T-cell (primary cell): ENCODE results near the gene RPL35. TPM values are rescaled to one million over a fixed set of nuclear protein-coding genes. Genes with fewer than 3 reads are reported as not detected.
"Not testable (repeated sequence)": the region's sequence is repeated elsewhere in the genome, so short reads cannot be mapped to it uniquely, and the experiment has no call there.

Source experiments
- ATAC-seq, 4 experiments: fragments of 200-7000 bp in 3 of 4; fragments of 150-1000 bp in 1 of 4; cut with Tn5 transposase; replicated peaks in 1 of 4; 1 replicate in 3 of 4; 2 replicates in 1 of 4; pipeline ENCODE4 v1.10.0; 2021; ENCODE audit warnings: moderate library complexity in 3 of 4, mild to moderate bottlenecking in 2 of 4, moderate number of reproducible peaks in 1 of 4
- CTCF ChIA-PET, 2 donors: fragments of 300-600 bp; sonication (Branson Sonifier 250); formaldehyde crosslinking; loops; one replicate each; lab custom pipeline; 2022; ENCODE audit warnings: antibody characterized with exemption in 2 of 2; lab: Charles Lee
- POLR2A ChIA-PET, 2 donors: fragments of 300-600 bp; sonication (Branson Sonifier 250); formaldehyde crosslinking; loops; one replicate each; lab custom pipeline; 2022; ENCODE audit warnings: antibody characterized with exemption in 2 of 2; lab: Charles Lee
- DNase-seq, 35 experiments: peaks; one replicate each; pipeline versions ENCODE4 v3.0.0 to v3.0.0-alpha.2; 2013 to 2023
- H3K27ac ChIP-seq: one replicate; pipeline ENCODE4 v1.5.1; 2013; ENCODE audit warnings: low read length
- H3K27me3 ChIP-seq, 2 experiments: replicated peaks in 1 of 2; 1 replicate in 1 of 2; 2 replicates in 1 of 2; pipeline versions ENCODE4 v1.6.1 to v1.7.0; 2013; ENCODE audit warnings: low read length in 1 of 2, mixed read lengths in 1 of 2; ENCODE audit not compliant: control insufficient read depth in 2 of 2, insufficient read depth in 2 of 2; ENCODE audit errors: extremely low read depth in 1 of 2
- H3K36me3 ChIP-seq, 2 donors: 1 replicate in 1 of 2; 2 replicates in 1 of 2; pipeline versions ENCODE4 v1.6.1 to v1.7.0; 2013; ENCODE audit warnings: low read length in 1 of 2; ENCODE audit not compliant: control insufficient read depth in 2 of 2, insufficient read depth in 1 of 2; ENCODE audit errors: extremely low read depth in 1 of 2
- H3K4me1 ChIP-seq, 2 experiments: 1 replicate in 1 of 2; 2 replicates in 1 of 2; pipeline versions ENCODE4 v1.6.1 to v1.7.0; 2013; ENCODE audit warnings: low read length in 2 of 2, mixed read lengths in 1 of 2; ENCODE audit not compliant: insufficient read depth in 2 of 2, control insufficient read depth in 1 of 2; ENCODE audit errors: extremely low read depth in 1 of 2
- H3K4me3 ChIP-seq, 2 donors: 1 replicate in 1 of 2; 2 replicates in 1 of 2; pipeline versions ENCODE4 v1.5.1 to v1.7.0; 2013; ENCODE audit warnings: mild to moderate bottlenecking in 2 of 2, low read length in 1 of 2, moderate library complexity in 1 of 2; ENCODE audit not compliant: control insufficient read depth in 1 of 2; ENCODE audit errors: extremely low read depth in 1 of 2
- H3K9me3 ChIP-seq: 2 replicates; pipeline ENCODE4 v1.7.0; 2013
- H3K27ac Mint-ChIP-seq, 2 donors: one replicate each; pipeline ENCODE4 v1.8.0; 2020 to 2021; ENCODE audit warnings: mild to moderate bottlenecking in 2 of 2, mixed read lengths in 2 of 2
- H3K27me3 Mint-ChIP-seq, 2 donors: one replicate each; pipeline ENCODE4 v1.8.0; 2021 to 2022; ENCODE audit warnings: mixed read lengths in 2 of 2
- H3K36me3 Mint-ChIP-seq: one replicate; pipeline ENCODE4 v1.8.0; 2021; ENCODE audit warnings: mixed read lengths
- H3K4me1 Mint-ChIP-seq, 3 donors: one replicate each; pipeline ENCODE4 v1.8.0; 2020 to 2022; ENCODE audit warnings: mixed read lengths in 3 of 3, mild to moderate bottlenecking in 1 of 3
- H3K4me3 Mint-ChIP-seq, 3 donors: one replicate each; pipeline ENCODE4 v1.8.0; 2020 to 2022; ENCODE audit warnings: mild to moderate bottlenecking in 3 of 3, mixed read lengths in 3 of 3, moderate library complexity in 3 of 3
- H3K9me3 Mint-ChIP-seq, 3 donors: one replicate each; pipeline ENCODE4 v1.8.0; 2020 to 2022; ENCODE audit warnings: mixed read lengths in 3 of 3
- WGBS: methylation state at CpG from one replicate; pipeline ENCODE4 v1.1.5; 2013; ENCODE audit warnings: missing lambda C conversion rate; ENCODE audit not compliant: insufficient coverage; 5-methylcytosine and 5-hydroxymethylcytosine counted together
- total RNA-seq, 35 experiments: library from RNA in 6 of 35; stranded (reverse) in 6 of 35; fragments of 120-200 nt in 1 of 35; gene quantifications; one replicate each; pipeline versions ENCODE4 v1.2.1 to v1.2.4 and lab custom pipeline; 2013 to 2026

Gene RPL35
- total RNA-seq, 5 donors from 2014 or later (not counting 1 experiment from before 2014, with no cell fraction given), result 1,564 to 1,845 (median 1,785) TPM

GRCh38 chr9:124852829-124853531, 8.8 kb downstream of the RPL35 start, which contains the start of gene WDR38:
Gene WDR38 (plus strand): TSS chr9:124853460. CDS start chr9:124853532, 72 bp downstream.
- CTCF ChIA-PET, result interaction anchor here (0.5 to 2.7 kb wide), 14 partner anchors 8 to 87 kb away, joined by 3 to 14 read pairs (median 5); partner anchors contain the start of genes ARPC5L (in 1 of the 2) and OLFML2A (in 1 of the 2)
- POLR2A ChIA-PET, result interaction anchor here in 1 of 2 donors (0.5 to 0.6 kb wide), 2 partner anchors 15 to 31 kb away, joined by 3 to 6 read pairs; no protein-coding TSS in a partner anchor
- WGBS, result 3% methylated on average over 51 of the region's 51 CpGs

GRCh38 chr9:124852121-124852828, 9.5 kb downstream of the RPL35 start:
- Mint-ChIP-seq H3K27me3 (peaks cover 6 to 9% of the 10 kb centered on the region in 2 donors), H3K4me3 (peak overlapping the region in 2 of 3 donors; percentile 62 to 66), H3K4me1 (peaks cover 6 to 17% (median 11%) of the 10 kb centered on the region in 3 donors), H3K9me3 (no peaks in the 10 kb centered on the region), H3K36me3 (no peaks in the 10 kb centered on the region), H3K27ac (peak overlapping the region in 1 of 2 donors; percentile 16)
- POLR2A ChIA-PET, result no interaction called here
- 83% methylated on average over 6 of the region's 13 CpGs for WGBS
- CTCF ChIA-PET, result interaction anchor here (0.5 to 2.7 kb wide), 11 partner anchors 9 to 307 kb away, joined by 3 to 14 read pairs (median 3); partner anchors contain the start of gene ARPC5L (in 1 of the 2)
- Histone ChIP-seq H3K27ac (no peak overlapping the region), H3K27me3 (peaks cover 0 to 19% of the 10 kb centered on the region in 2 experiments), H3K4me1 (peaks cover 0 to 20% of the 10 kb centered on the region in 2 experiments), H3K36me3 (peaks cover 0 to 7% of the 10 kb centered on the region in 2 donors), H3K9me3 (no peaks in the 10 kb centered on the region), H3K4me3 (peak overlapping the region in 1 of 2 donors; percentile 32)
- no peak for DNase-seq
- no peak for ATAC-seq

More at GRCh38 chr9:124852829-124853531, 8.8 kb downstream of the RPL35 start, which contains the start of gene WDR38:
- Histone ChIP-seq H3K27ac (peak within 1 kb of the TSS; percentile 69), H3K36me3 (peaks cover 3 to 10% of the 10 kb centered on the region in 2 donors), H3K4me1 (peaks cover 0 to 20% of the 10 kb centered on the region in 2 experiments), H3K9me3 (no peaks in the 10 kb centered on the region), H3K27me3 (peaks cover 0 to 17% of the 10 kb centered on the region in 2 experiments), H3K4me3 (peak within 1 kb of the TSS; percentile 32 to 49)
- no peaks in the 10 kb centered on the region for H3K9me3 Mint-ChIP-seq
- peak; percentile 80 to 87 (median 84) for ATAC-seq
- peaks cover 6 to 20% (median 11%) of the 10 kb centered on the region in 3 donors for H3K4me1 Mint-ChIP-seq
- peak within 1 kb of the TSS in 1 of 2 donors; percentile 45 for H3K27ac Mint-ChIP-seq
- H3K4me3 Mint-ChIP-seq, result peak within 1 kb of the TSS; percentile 62 to 71 (median 66)
- H3K27me3 Mint-ChIP-seq, result peaks cover 4 to 5% of the 10 kb centered on the region in 2 donors
- peak; percentile 55 to 92 (median 74) for DNase-seq
- peaks cover 6% of the 10 kb centered on the region for H3K36me3 Mint-ChIP-seq

GRCh38 chr9:124849801-124850200, 12.0 kb downstream of the RPL35 start:
- H3K27me3 ChIP-seq, result peaks cover 0 to 19% of the 10 kb centered on the region in 2 experiments
- 97% methylated on average over 6 of the region's 10 CpGs for WGBS
- no peaks in the 10 kb centered on the region for H3K9me3 ChIP-seq
- Mint-ChIP-seq H3K36me3 (no peaks in the 10 kb centered on the region), H3K27me3 (peaks cover 6 to 10% of the 10 kb centered on the region in 2 donors), H3K9me3 (no peaks in the 10 kb centered on the region), H3K27ac (no peak overlapping the region), H3K4me1 (peaks cover 6 to 17% (median 11%) of the 10 kb centered on the region in 3 donors), H3K4me3 (no peak overlapping the region)
- ChIA-PET CTCF (no interaction called here), POLR2A (interaction anchor here in 1 of 2 donors (0.6 kb wide), 1 partner anchor 22 kb away, joined by 3 read pairs; no protein-coding TSS in a partner anchor)
- peaks cover 0 to 20% of the 10 kb centered on the region in 2 experiments for H3K4me1 ChIP-seq
- ATAC-seq, result no peak
- H3K27ac ChIP-seq, result no peak overlapping the region
- H3K36me3 ChIP-seq, result no peaks in the 10 kb centered on the region
- DNase-seq, result no peak
- H3K4me3 ChIP-seq, result no peak overlapping the region

- H3K4me1 Mint-ChIP-seq, result peaks cover 0 to 5% (median 0%) of the 10 kb centered on the region in 3 donors
- Histone ChIP-seq H3K4me3 (no peak overlapping the region), H3K27ac (no peak overlapping the region), H3K9me3 (no peaks in the 10 kb centered on the region), H3K4me1 (peaks cover 0 to 4% of the 10 kb centered on the region in 2 experiments), H3K36me3 (no peaks in the 10 kb centered on the region), H3K27me3 (peaks cover 0 to 20% of the 10 kb centered on the region in 2 experiments)
- ATAC-seq (no peak), DNase-seq (no peak)
- ChIA-PET POLR2A (interaction anchor here in 1 of 2 donors (0.7 kb wide), 1 partner anchor 116 kb away, joined by 5 read pairs; no protein-coding TSS in a partner anchor), CTCF (no interaction called here)
- WGBS, result 100% methylated on average over 1 of the region's 6 CpGs
- peaks cover 6 to 10% of the 10 kb centered on the region in 2 donors for H3K27me3 Mint-ChIP-seq
- H3K36me3 Mint-ChIP-seq, result no peaks in the 10 kb centered on the region
- no peaks in the 10 kb centered on the region for H3K9me3 Mint-ChIP-seq
- H3K4me3 Mint-ChIP-seq, result no peak overlapping the region
- H3K27ac Mint-ChIP-seq, result no peak overlapping the region
Observed at GRCh38 chr9:124846969-124847368, 14.8 kb downstream of the RPL35 start.

GRCh38 chr9:124846467-124846866, 15.3 kb downstream of the RPL35 start:
- H3K9me3 ChIP-seq, ATAC-seq, H3K9me3 Mint-ChIP-seq, H3K27me3 Mint-ChIP-seq, H3K27ac Mint-ChIP-seq, H3K27ac ChIP-seq, H3K4me1 ChIP-seq, H3K36me3 Mint-ChIP-seq, POLR2A ChIA-PET, H3K36me3 ChIP-seq, H3K4me3 Mint-ChIP-seq, H3K4me3 ChIP-seq, DNase-seq, H3K4me1 Mint-ChIP-seq, CTCF ChIA-PET: not testable (repeated sequence)
- H3K27me3 ChIP-seq, result peaks cover 0 to 16% of the 10 kb centered on the region in 2 experiments
- WGBS, result 90% methylated on average over 6 of the region's 9 CpGs

GRCh38 chr9:124844291-124844690, 17.5 kb downstream of the RPL35 start:
- H3K4me1 Mint-ChIP-seq, result no peaks in the 10 kb centered on the region
- Histone ChIP-seq H3K27me3 (peaks cover 0 to 29% of the 10 kb centered on the region in 2 experiments), H3K4me3 (no peak overlapping the region), H3K4me1 (no peaks in the 10 kb centered on the region), H3K27ac (no peak overlapping the region), H3K9me3 (no peaks in the 10 kb centered on the region), H3K36me3 (no peaks in the 10 kb centered on the region)
- H3K36me3 Mint-ChIP-seq, result no peaks in the 10 kb centered on the region
- ChIA-PET POLR2A (no interaction called here), CTCF (no interaction called here)
- no peak for DNase-seq
- H3K9me3 Mint-ChIP-seq, result no peaks in the 10 kb centered on the region
- H3K27me3 Mint-ChIP-seq, result peaks cover 8 to 9% of the 10 kb centered on the region in 2 donors
- H3K4me3 Mint-ChIP-seq, result no peak overlapping the region
- H3K27ac Mint-ChIP-seq, result no peak overlapping the region
- no peak for ATAC-seq
- WGBS, result 79% methylated on average over 3 of the region's 4 CpGs
